GM19467 (cell line): Measurements from ENCODE around the gene GPC6.
"Not testable (repeated sequence)": the region's sequence is repeated elsewhere in the genome, so short reads cannot be mapped to it uniquely, and the experiment has no call there.

Experiments
- ATAC-seq: cut with Tn5 transposase; IDR thresholded peaks from one replicate; pipeline ENCODE4 v1.9.1; 2021; ENCODE audit warnings: mild to moderate bottlenecking, moderate library complexity; ENCODE audit not compliant: unreplicated experiment

The GPC6 gene

GRCh38 chr13:93422980-93423543 lies 196.5 kb downstream of the GPC6 start:
- no peak for ATAC-seq

- no peak for ATAC-seq
Observed at GRCh38 chr13:93425411-93425810, 198.8 kb downstream of the GPC6 start.

DNA sequence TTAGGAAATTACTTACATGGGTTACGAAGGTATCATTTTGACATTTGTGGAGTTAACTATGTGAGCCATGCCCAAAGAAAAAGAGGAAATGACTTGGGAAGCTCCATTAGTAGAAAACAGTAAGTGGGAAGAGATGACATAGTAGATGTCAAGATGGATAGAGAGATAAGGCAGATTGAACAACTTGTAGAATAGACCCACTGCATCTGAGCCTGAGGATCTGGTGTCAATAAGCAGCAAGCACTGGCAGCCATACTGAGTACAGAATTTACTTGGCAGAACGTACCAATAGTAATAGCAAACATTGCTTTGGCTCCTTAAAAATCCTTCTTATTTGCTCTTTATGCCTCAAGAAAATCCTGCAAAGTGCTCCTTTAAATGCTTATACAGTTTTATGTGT lies 203.8 kb downstream of the GPC6 start:
- ATAC-seq = no peak

DNA sequence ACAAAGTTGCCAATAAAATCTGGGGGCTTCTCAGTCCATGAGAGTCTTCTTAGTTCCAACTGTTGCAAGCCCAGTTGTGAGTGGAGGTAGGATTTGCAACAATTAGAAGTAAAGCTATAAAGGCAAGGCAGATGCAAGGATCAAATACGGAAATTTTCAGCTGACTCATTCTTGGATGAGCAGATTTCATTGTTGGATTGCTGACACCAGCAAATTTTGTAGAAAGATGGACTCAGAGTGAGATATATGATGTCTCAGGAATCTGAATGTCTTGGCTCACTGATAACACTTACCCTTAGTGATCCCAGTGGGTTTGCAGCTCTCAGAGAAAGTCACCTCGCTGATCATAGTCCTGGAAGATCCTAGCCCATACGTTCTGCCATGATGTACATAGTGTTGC lies 209.0 kb downstream of the GPC6 start:
- ATAC-seq = no peak

- ATAC-seq = no peak
Observed at GRCh38 chr13:93437081-93437480, 210.5 kb downstream of the GPC6 start.

DNA sequence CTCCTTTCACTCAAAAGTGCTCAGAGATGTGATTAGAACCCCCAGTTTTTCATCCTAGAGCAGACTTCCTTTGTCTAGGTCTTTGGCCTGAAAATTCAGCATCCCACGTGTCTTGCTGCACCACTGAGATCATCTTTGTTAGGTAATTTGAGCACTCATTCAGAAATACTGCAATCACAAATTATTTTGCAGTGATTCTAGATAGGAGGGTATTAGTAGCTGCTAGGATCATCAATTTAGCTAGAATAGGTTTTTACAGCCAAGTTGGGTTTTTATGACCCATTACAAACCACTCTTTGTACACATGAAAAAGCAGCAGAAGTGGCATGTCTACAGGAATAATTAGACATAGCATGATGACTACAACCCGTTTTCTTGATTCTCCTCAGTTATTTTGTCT lies 219.6 kb downstream of the GPC6 start:
- no peak for ATAC-seq

GRCh38 chr13:93450191-93450621 lies 223.6 kb downstream of the GPC6 start:
- no peak for ATAC-seq

- no peak for ATAC-seq
Observed at GRCh38 chr13:93450761-93451160, 224.2 kb downstream of the GPC6 start.

DNA sequence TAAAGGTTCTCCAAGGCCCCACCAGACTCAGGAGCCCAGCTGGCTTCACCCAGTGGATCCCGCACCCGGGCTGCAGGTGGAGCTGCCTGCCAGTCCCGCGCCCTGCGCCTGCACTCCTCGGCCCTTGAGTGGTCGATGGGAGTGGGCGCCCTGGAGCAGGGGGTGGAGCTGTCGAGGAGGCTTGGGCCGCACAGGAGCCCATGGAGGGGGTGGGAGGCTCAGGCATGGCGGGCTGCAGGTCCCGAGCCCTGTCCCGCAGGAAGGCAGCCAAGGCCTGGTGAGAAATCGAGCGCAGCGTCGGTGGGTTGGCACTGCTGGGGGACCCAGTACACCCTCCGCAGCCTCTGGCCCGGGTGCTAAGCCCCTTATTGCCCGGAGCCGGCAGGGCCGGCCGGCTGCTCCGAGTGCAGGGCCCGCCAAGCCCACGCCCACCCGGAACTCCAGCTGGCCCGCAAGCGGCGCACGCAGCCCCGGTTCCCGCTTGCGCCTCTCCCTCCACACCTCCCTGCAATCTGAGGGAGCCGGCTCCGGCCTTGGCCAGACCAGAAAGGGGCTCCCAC lies 228.1 kb downstream of the GPC6 start:
- not testable (repeated sequence) for ATAC-seq

DNA sequence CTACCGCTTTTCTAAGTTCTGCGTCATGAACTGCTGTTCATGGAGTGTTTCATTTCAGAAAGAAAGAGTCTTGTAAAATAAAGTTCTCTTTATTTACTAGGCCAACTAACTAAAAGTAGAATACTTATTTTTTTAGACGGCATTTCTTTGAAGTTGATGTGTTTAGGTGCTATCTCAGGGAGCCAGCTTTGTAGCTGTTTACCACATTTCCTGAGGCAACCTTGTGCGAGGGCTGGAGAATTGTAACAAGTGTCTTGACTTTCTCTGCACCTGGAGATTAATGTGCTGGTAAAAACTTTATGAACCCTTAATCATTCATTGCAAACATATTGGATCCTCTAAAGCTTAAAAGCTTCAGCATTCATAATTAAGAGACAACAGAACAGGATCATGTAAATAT lies 229.3 kb downstream of the GPC6 start:
- ATAC-seq = no peak

GRCh38 chr13:93460005-93460404 lies 233.4 kb downstream of the GPC6 start:
- ATAC-seq = no peak

DNA sequence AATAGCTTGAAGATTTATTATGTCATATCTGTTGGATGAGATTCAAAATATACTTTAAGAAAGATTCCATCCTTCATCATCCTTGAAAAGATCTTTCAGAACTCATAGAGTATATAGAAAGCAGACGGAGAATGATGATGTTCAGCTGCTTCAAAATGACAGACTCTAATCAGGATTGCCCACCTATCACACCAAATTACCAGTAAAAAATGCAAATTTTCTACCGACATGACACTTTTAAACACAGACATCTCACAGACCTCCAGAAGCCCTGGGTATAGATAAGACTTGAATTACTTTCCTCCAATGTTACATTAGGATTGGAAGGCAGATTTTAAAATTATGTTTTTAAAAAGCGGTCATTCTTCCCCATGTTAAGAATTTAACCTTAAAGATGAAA lies 235.5 kb downstream of the GPC6 start:
- no peak for ATAC-seq

DNA sequence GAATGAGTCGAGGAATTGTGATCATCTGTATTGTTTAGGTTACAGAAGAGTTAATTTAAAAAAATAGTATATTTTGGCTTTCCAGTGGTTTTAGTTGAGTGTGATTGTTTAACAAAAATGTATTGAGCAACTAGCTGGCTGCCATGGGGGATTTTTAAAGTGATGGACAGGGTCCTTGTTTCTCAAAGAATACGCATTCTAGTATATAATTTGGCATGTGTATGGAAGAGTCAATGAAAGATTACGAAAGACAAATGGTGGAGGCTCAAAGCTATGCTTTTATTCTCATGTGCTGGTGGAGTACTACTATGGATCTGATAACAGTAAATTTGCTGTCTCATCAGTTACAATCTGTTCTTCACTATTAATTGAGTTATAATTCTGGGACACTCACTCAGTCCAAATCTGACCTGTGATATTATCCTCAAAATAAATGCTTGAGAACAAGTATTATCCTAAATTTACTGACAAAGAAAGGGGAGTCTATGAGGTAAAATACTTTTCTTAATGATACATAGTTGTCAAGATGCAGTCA lies 240.0 kb downstream of the GPC6 start:
- ATAC-seq = no peak

DNA sequence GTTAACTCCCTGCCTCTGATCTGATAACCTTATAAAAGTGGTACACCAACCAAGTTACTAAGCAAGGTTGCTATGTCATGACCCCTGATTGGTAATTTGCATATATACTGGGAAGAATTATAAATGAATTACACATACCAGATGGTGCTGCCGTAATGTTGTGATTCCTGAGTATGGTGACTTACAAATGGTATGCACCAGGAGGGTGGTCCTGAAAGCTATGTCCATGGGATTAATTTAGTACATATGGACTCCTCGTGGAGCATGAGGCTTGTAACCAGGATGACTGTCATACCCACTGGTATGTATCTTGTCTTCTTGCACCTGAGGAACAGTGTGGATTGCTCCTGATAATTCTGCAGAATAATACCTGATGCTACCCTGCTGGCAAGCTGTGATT lies 240.6 kb downstream of the GPC6 start:
- no peak for ATAC-seq

DNA sequence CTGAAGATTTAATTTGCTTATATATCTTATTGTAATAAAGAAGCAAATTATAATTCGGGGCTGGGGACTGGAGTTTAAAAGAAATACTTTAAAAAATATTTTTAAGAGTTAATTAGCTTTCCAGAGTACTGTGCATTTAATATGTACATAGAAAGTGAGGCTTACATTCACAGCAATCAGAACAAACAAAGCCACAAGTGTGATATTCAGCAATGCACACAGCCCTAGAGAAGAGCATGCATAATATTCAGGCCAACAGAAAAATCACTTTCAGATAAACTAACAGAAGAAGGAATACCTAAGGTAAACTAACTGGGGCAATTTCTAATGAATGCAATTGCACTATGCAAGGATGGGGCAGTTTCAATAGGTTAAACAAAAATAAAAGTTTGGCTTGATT lies 241.8 kb downstream of the GPC6 start:
- ATAC-seq = no peak

DNA sequence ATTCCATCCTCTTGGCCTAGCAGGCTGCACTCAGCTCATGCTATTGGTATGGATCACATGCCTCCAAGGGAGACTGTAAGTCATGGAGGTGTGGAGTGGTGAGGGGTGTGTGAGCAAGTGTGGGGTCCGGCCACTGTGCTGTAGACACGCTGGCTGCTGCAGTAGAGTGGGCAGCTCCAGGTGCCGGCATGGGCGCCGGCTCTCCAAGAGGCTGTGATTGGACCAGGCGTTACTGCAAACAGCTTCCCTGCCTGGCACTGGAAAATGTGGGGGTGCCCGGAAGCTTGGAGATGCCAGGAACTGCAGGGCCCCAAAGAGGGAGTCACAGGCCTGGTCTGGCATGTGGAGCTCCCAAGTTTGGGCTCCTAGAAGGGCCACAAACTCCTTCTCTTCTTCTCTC lies 245.7 kb downstream of the GPC6 start:
- no peak for ATAC-seq

GRCh38 chr13:93472814-93473296 lies 246.2 kb downstream of the GPC6 start:
- no peak for ATAC-seq

DNA sequence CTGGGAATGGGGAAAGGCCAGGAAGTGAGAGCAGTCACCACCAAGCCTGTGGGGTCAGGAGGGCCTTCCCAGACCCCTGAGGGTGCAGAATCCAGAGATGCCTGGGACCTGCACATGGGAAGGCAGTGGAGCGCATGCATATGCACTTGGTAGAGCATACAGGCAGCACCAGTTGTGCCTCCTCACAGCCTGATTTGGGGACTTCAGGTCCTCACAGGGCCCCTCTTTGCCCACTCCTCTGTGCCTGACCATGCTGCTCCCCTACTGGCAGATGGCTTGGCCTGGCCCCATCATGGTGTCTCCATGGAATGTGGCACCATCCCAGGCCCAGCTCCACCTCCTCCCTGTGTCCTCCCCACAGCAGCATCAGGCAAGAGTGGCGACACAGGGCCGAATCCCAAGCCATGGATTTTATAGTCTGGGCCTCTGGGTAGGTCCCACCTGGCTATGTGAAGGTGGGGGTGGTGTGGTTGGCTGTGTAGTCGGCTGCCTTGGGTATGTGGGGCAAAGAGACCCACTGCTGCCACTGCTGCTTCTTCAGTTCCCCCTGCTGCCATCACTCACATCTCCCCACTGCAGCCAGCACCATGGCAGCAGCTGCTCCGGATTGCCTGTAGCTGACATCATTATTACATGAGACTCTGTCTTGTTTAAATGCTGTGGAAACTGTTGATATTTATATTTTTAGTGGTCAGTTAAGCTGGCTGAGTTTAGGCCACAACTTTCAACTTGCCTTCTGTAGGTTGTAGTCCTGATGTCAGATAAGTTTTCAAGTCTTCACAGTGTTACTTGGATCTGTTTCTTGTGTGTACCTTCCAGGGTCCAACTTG lies 247.0 kb downstream of the GPC6 start:
- no peak for ATAC-seq

DNA sequence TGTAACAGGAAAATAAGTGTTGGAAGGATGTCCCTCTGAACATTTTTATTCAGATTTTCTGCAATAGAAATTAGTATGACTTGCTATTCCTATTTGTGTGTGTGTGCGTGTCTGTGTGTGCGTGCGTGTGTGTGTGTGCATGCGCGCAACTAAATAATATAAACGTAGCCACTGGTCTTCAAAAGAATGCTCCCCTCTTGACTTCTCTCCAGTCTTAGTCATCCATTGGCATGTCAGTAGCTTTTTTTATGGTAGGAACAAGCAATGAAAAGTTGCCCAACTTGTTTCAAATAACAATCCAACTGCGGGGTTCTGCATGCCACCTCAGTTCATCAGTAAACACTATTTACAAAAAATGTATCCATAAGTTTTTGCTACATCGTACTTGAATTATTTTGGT lies 249.6 kb downstream of the GPC6 start:
- no peak for ATAC-seq

GRCh38 chr13:93477238-93477637 lies 250.6 kb downstream of the GPC6 start:
- ATAC-seq = no peak

- no peak for ATAC-seq
Observed at GRCh38 chr13:93480553-93481106, 254.0 kb downstream of the GPC6 start.

GRCh38 chr13:93496117-93496516 lies 269.5 kb downstream of the GPC6 start:
- ATAC-seq = not testable (repeated sequence)
